ENCODE data around the gene RIMS1.

- TF ChIP-seq POLR2A (IDR thresholded peaks at IDR 0.05) (no peak), CTCF (IDR thresholded peaks at IDR 0.05) (no peak)
Observed at GRCh38 chr6:72401865-72402264, 515.5 kb downstream of the RIMS1 start.
